GM19238 (cell line): ENCODE measurements around the gene PDK4.
"Not testable (repeated sequence)": the region's sequence is repeated elsewhere in the genome, so short reads cannot be mapped to it uniquely, and the experiment has no call there.

Source experiments
- DNase-seq: peaks from one replicate; pipeline ENCODE4 v3.0.0; 2011; ENCODE audit warnings: low spot score; ENCODE audit not compliant: insufficient read length

Gene PDK4

DNA sequence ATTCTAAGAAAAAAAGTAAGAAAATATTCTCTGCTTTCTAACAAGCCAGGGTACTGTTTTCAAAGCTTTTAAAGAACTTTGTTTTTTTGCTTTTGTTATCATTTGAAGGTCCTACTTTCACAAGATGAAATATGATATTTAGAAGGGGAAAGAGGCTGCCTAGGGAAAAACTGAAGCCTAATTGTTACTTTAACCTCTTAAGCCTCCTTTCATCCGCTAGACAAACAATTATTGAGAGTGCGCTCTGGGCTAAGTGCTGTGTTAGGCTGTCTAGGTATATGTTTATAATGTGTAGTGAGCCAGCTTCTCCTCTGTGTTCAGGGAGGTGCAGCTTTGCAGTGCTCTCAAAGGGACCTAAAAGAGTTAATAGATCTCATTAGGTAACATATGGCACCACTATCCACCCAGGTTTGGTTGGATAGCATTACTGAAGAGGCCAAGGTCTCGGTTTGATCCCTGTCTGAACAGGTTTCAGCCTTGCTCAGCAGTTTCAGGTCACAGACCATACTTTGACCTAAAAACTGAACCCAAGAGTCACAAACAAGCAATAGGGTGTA lies 17.9 kb downstream of the PDK4 start:
- no peak for DNase-seq

DNA sequence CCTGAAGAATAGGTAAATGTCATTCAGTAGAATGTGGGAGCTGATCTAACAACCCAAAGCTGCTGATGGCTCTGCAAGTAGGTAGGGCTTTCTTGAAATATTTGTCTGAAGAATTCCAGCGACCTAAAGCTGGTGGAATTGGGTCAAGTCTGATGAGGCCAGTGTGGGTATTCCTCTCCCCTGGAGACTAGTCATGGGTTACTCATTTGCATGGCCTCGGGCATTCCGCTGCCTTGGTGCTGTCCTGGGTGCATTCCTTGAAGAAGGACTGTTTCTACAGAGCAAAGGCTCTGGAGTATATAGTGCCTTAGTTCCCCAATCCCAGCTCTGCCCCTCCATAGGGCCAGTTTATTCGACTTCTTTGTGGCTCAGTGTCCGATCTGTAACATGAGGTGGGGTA lies 19.2 kb downstream of the PDK4 start:
- no peak for DNase-seq

DNA sequence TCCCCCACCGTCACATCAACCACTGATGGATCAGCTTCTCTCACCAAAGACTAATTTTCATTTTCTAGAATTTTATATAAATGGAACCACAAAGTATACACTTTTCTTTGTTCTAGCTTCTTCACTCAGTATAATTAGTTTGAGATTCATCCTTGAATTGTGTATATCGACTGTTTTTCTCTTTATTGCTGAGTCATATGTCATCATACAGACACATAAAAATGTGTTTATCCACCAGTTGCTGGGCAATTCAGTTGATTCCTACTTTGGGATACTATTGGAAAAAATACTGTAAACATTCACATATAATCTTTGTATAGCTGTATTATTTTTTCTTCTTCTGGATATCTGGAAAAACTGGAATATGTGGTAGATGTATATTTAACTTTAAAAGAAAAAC lies 26.6 kb downstream of the PDK4 start:
- DNase-seq: no peak

DNA sequence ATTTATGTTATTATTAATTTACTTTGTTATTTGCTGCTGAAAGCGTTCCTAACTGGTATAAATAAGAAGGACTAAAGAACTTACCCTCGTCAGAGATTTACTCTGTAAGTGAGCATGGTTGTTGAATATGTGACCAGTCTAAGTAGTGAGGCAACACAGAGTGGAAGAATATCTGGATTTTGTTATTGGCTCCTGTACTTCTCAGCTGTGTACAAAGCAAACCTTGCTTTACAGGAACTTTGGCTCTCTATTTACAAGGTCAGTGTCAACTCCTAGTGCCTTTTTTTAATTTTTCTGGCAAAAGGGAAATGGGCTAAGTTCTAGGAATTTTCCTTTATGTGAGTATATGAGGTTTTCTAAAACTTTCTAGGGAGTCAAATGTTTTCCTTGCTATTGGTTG lies 35.6 kb downstream of the PDK4 start:
- no peak for DNase-seq

DNA sequence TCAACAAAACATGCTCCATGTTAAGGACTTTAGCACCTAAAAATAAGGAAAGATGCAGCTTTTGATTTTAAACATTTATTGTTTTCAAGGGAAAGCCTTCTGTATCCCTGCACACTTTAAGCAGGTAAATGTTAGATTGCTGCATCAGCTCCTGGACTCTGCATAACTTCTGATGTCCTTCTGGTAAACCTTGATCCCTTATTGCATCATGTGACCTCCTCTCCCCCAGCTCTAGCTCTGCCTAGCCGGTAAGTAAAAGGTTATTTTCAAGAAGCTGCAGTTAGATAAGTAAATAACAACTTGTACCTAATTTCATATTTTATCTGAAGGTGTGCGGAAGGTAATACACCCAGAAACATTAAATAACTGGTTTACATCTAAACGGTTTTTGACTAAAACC lies 37.5 kb downstream of the PDK4 start:
- DNase-seq: no peak

DNA sequence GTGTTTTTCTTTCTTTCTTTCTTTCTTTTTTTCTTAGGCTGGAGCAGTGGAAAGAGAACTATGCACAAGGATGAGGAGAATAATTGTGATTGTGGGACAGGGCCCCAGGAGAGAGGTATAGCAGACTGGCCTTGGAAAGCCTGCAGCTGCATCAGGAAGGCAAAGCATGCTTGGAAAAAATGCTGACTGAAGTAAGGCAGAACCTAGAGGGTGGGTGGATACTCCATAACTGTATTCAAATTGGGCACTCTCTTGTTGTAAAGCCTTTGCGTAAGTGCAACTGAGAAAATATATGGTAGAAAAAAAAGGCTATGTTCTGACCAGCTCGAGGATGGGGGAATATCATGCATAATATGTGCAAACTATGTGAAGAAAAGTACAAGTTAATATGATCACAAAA lies 39.5 kb downstream of the PDK4 start:
- DNase-seq: no peak

DNA sequence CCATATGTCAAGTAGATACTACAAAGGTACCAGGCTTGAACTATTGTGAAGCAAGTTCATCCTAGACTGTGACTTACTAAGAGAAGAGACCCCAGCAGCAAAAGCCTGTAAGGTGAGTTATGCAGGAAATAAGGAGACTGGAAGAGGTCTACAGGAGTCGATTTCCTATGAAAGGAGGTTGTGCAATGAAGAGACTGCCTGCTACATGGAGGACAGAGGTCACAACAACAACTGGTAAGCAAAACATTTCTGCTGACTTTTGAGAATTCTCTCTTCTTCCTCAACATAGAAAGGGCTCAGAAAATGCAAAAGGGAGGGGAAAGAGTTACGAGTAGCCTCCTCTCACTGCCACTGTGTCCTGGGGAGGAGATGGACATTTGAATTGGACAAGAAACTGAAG lies 42.4 kb downstream of the PDK4 start:
- DNase-seq: no peak

DNA sequence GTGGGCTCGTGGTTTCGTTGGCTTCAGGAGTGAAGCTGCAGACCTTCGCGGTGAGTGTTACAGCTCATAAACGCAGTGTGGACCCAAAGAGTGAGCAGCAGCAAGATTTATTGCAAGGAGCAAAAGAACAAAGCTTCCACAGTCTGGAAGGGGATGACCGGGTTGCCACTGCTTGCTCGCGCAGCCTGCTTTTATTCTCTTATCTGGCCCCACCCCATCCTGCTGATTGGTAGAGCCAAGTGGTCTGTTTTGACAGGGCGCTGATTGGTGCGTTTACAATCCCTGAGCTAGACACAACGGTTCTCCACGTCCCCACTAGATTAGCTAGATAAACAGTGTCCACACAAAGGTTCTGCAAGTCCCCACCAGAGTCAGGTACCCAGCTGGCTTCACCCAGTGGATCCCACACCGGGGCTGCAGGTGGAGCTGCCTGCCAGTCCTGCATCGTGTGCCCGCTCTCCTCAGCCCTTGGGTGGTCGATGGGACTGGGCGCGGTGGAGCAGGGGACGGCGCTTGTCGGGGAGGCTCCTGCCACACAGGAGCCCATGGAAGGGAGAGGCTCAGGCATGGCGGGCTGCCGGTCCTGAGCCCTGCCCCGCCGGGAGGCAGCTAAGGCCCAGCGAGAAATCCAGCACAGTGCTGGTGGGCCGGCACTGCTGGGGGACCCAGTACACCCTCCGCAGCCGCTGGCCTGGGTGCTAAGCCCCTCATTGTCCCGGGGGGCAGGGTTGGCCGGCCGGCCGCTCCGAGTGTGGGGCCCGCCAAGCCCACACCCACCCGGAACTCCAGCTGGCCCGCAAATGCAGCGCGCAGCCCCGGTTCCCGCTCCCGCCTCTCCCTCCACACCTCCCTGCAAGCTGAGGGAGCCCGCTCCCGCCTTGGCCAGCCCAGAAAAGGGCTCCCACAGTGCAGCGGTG lies 44.0 kb downstream of the PDK4 start:
- not testable (repeated sequence) for DNase-seq

- DNase-seq: no peak
Measured at GRCh38 chr7:95550546-95550945, 45.8 kb downstream of the PDK4 start.

- no peak for DNase-seq
Measured at GRCh38 chr7:95549818-95550529, 46.3 kb downstream of the PDK4 start.

GRCh38 chr7:95547361-95548348 lies 48.7 kb downstream of the PDK4 start:
- DNase-seq: no peak

GRCh38 chr7:95546647-95547046 lies 49.7 kb downstream of the PDK4 start:
- no peak for DNase-seq

- no peak for DNase-seq
Measured at GRCh38 chr7:95545673-95546072, 50.6 kb downstream of the PDK4 start.

DNA sequence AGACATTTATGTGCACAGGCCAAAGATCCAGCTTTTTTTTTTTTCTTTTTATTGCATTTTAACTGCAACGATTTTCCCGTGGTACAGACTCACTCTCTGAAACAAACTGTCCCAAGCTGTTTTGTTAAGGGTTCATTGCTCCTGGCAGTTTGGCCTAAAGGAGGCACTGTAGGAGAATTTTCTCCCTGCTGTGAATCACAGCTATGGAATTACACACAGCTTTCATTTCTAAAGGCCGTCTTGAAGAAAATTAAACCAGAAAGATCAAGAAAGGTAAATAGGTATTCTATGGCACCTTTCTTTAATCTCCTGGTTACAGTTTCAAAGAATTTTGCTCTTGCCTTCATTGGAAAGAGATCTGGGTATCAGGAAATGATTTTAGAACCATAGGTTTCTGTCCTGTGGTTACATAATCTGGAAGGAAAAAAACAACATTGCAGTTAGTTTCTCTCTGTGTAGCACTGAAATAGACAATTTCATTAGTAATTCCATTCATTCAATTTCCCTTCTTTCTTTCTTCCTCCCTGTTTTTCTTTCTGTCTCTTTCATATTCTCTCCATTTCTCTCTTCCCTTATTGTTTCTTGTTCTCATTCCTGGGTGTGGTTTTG lies 51.2 kb downstream of the PDK4 start:
- DNase-seq: no peak

- no peak for DNase-seq
Measured at GRCh38 chr7:95544171-95544570, 52.1 kb downstream of the PDK4 start.

- DNase-seq: no peak
Measured at GRCh38 chr7:95543312-95543711, 53.0 kb downstream of the PDK4 start.

DNA sequence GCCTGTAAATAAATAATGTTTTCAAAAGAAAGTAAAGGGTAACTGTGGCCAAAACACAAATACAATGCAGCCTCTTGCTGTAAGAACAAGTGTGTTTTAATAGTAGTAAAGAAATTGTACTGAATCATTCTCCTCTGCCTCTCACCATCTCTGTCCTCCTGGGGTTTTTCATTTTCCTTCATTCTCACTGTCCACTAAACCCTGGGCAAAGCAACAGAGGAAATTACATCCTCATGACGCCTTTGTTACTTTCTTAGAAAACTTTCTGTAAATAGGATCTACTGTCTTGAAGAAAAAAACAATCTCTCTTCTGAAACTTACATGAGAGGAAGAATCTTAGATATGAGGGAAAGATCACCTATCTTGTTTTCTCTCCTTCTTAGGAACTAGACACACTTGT lies 56.0 kb downstream of the PDK4 start:
- DNase-seq: no peak

- no peak for DNase-seq
Measured at GRCh38 chr7:95539426-95539825, 56.9 kb downstream of the PDK4 start.

DNA sequence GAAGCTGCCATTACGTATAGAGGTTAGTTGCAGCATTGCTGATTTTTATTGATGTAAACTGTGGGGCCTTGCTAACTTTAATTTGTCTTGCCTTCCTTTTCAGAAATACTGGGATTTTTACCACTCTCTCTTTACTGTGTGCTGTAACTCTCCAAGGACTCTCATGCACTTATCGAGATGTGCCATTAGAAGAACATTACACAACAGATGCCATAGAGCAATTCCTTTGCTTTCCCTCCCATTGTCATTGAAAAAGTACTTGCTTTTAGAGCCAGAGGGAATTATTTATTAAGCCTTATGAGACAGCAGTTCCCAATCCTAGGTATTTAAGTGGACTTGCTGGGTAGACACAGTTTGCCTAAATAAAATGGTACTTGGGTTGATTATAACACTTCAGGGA lies 58.8 kb downstream of the PDK4 start:
- no peak for DNase-seq

GRCh38 chr7:95536656-95537311 lies 59.5 kb downstream of the PDK4 start:
- no peak for DNase-seq
